Measurements from ENCODE around the gene B3GNT5.

B3GNT5 gene

DNA sequence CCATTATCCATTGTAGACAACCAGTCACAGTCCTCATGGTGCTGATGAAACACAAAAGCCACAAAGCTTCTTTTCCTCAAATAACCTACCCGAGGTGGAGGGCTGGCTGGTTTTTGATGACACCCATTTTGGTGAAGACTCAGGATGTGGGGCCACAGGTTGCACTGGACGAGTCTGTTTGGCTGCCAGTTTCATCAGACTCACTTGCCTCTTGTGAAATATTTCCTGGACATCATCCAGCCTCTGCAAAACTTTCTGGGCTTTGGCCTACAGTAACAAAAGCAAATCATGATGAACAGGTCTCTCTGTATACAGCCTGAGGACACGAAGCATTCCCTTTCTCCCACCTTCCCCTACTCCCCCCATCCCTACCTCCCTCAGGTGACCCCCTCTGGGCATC lies 42.2 kb downstream of the B3GNT5 start:
- peak; percentile 76 for DNase-seq

DNA sequence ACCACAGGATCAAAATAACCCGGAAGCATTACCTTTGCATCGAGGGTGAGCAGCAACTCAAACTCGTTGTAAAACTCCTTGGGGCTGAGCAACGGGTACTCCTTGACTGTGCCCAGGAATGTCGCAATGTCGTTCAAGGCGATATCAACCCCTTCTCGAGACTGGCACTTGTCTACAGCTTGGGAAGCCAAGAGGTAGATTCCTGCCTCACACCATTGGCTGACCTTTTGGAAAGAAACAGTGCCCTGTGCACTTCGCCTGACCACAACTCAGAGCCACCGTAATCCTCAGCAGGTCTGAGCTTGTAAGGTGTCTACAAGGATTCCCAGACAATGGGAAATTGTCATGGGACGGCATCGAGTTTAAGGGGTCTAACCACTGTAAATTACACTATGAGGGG lies 43.9 kb downstream of the B3GNT5 start:
- no peak for DNase-seq

- DNase-seq, result peak; percentile 68
Measured at GRCh38 chr3:183298701-183299153, 45.7 kb downstream of the B3GNT5 start.

DNA sequence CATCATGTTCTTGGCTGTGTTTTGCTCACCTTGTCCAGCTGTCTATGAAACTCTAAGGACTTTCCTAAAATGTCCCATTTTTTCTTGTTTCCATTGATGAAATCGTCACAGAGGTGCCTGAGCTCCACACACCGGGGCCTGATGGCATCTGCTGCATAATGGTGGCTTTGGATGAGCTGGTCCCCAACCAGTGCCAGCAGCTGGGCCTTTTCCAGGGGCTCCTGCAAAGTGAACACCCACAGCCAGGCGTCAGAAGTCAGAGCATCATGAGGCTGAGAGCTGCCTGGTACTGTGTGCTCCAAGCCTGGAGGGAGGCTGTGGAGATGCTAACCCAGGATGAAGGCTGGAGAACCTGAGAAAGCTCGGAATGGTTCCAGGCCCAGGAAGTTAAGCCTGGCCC lies 46.9 kb downstream of the B3GNT5 start:
- no peak for DNase-seq

DNA sequence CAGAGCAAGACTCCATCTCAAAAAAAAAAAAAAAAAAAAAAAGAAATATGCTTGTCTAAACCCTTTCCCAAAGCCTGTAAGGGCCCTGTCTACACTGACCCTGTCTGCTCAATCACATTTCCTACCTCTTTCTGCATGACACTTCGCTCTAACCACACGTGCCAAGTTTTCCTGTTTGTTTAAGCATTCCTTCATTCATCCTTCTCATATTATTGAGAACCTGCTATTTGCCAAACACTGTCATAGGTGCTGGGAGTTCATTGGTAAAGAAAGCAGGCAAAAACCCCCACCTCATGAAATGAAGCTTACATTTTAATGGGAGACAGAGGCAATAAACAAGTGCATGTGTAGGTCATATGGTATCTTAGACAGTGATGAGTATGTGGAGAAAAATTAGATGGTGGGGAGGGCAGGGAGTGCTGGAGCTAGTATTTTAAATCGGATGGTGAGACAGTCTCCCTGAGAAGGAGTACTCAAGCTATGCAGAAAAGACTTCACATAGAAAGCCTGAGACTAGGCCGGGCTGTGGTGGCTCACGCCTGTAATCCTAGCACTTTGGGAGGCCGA lies 48.0 kb downstream of the B3GNT5 start:
- DNase-seq, result no peak

DNA sequence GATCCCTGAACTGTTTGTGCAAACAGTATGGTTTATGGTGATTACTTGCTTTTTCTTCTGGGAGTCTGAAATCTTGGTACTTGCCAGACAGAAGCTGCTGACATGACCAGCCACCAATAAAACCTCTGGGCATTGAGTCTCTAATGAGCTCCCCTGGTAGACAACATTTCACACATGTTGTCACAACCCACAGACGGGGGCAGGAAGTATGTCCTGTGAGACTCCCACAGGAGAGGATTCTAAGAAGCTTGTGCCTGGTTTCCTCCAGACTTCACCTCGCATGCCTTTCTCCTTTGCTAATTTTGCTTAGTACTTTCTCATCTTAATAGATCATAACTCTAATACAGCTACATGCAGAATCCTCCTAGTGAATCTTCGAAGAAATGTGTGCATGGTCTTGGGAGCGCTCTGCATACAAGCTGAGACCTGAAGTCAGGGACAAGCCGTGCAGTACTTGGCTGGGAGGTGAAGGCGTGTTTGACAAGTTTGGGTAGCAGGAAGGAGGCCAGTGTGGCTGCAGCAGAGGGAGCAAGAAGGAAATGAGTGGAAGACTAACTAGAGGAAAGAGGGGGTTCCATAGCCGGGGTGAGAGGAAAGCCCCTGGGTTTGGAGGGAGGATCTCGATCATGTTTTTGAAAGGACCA lies 49.0 kb downstream of the B3GNT5 start:
- DNase-seq, result no peak

- DNase-seq, result no peak
Measured at GRCh38 chr3:183303690-183304089, 50.6 kb downstream of the B3GNT5 start.

- peak; percentile 92 for DNase-seq
Measured at GRCh38 chr3:183306798-183307671, 54.0 kb downstream of the B3GNT5 start.

DNA sequence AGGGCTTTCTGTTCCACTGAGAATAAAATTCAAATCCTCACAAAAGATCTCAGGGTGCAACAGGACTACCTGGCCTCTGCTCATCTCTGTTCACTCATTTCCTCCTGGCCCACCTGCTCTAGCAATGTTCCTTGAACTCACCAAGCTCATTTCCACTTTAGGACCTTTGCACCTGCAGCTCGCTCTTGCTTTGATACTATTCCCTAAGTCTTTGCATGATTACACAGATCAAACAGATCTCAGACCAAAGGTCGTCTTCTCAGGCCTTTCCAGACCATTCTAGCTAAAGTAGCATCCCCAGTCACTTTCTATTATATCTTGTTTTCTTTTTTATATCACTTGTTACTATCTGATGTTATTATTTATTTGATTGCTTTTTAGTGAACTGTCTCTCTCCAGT lies 54.7 kb downstream of the B3GNT5 start:
- no peak for DNase-seq

- no peak for DNase-seq
Measured at GRCh38 chr3:183308751-183309150, 55.7 kb downstream of the B3GNT5 start.

- DNase-seq, result no peak
Measured at GRCh38 chr3:183309276-183309675, 56.2 kb downstream of the B3GNT5 start.

GRCh38 chr3:183310936-183311335 lies 57.9 kb downstream of the B3GNT5 start:
- DNase-seq, result no peak

DNA sequence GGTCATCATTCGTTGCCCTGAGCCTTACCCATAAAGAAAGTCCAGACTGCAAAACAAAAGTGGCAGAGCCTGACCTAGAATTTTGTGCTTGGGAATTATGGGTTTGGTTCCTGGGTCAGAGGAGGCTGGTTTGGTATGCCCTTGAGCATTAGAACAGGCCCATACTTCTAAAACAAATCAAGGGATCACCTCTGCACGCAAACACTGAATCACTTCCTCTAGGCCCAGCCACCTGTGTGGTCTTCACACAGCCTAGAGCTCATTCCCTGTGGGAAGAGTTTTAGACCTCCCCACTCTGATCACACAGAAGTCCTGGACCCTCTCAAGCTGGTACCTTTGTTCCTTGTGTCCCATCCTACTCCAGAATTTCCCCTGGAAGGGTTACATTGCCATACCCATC lies 59.4 kb downstream of the B3GNT5 start:
- DNase-seq, result no peak

- DNase-seq, result no peak
Measured at GRCh38 chr3:183313351-183313750, 60.3 kb downstream of the B3GNT5 start.

GRCh38 chr3:183313764-183314163 lies 60.7 kb downstream of the B3GNT5 start:
- DNase-seq, result no peak

DNA sequence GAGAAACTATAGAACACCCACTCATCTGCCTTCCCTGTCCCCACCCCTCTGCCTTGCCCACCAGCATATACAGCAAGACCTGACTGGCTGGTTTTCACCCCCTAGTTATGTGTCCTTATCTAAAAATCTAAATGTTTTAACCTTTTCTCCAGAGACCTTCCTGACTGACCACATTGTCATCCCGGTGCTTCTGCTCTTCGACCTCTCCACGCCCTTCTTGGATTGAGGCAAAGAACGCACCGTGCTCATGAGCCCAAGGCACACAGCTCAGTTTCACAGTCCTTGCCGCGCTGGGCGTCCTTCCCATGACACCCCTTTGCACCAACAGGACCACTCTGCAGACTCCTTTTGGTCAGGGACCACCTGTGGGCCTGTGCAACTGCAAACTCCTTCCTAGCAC lies 62.7 kb downstream of the B3GNT5 start:
- DNase-seq, result no peak

GRCh38 chr3:183317271-183317670 lies 64.2 kb downstream of the B3GNT5 start:
- no peak for DNase-seq

DNA sequence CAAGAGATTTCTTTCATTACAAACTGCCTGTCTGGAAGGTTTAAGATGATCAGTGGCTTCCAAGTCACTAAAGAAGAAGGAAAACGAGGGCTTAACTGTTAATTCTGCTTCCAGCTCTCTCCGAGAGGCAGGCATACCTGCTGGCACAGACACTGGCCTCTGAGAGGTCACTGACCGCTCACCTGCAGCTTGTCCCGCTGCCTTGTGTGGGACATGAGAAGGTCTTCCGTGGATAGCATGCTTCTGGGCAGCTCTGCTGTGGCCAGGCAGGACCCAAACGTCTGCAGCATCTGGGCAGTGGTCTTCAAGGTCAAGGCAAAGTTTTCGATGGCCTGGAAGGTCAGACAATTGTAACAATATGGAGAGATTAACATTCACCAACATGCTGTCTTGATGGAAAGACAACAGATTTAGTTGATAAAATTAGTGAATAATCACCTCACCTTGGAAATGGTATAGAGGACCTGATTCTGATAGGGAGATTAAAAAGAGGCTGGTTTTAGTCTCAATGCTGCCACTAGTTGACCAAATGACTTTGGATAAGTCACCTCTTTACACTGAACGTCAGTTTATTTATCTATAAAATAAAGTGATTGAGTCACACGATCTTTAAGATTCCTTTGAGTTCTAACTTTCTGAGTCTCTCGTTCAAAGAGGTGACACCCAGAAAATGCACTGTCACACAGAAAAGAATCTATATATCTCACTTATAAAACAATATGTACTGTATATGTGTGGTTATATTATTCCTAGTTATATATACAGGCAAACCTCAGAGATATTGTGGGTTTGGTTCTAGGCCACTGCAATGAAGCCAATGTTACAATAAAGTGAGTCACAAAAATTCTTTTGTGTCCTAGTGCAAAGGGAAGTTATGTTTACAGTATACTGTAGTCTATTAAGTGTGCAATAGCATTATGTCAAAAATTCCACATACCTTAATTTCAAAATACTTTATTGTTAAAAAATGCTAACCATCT lies 65.1 kb downstream of the B3GNT5 start:
- no peak for DNase-seq

- no peak for DNase-seq
Measured at GRCh38 chr3:183318877-183319276, 65.8 kb downstream of the B3GNT5 start.

DNA sequence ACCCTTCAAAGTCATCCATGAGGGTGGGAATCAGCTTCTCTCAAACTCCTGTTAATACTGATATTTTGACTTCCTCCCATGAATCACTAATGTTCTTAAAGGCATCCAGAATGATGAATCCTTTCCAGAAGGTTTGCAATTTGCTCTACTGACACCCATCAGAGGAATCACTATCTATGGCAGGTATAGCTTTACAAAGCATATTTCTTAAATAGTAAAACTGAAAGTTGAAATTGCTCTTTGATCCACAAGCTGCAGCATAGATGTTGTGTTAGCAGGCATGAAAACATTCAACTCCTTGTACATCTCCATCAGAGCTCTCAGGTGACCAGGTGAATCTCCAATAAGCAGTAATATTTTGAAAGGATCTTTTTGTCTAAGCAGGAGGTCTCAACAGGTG lies 66.3 kb downstream of the B3GNT5 start:
- DNase-seq, result no peak

All from hematopoietic multipotent progenitor cell treated with erythropoietin and hydrocortisone succinate and interleukin-3 and kit ligand, for 6 days (in vitro differentiated cells).